Measurements from ENCODE around the gene RDH16.

GRCh38 chr12:56932867-56933266, 24.5 kb downstream of the RDH16 start:
- TF ChIP-seq SPI1 (IDR thresholded peaks at IDR 0.05; ENCODE audit: low read depth, low read length): no peak
- no peak for TF ChIP-seq POLR2A (IDR thresholded peaks at IDR 0.05; ENCODE audit: low read depth, low read length)

All from GM12891 (cell line).